Central memory CD8-positive, alpha-beta T cell (primary cell): ENCODE results near the gene EFCC1.

Experiments used
- ATAC-seq: fragments of 150-1000 bp; cut with Tn5 transposase; replicated peaks from 2 replicates; pipeline ENCODE4 v1.10.0; 2022; ENCODE audit warnings: mild to moderate bottlenecking, moderate FRiP score, moderate number of reproducible peaks; ENCODE audit not compliant: poor library complexity, severe bottlenecking; ENCODE audit errors: extremely low read depth
- DNase-seq, 2 donors: peaks; one replicate each; pipeline ENCODE4 v3.0.0; 2021; ENCODE audit warnings: low spot score in 2 of 2
- H3K27ac Mint-ChIP-seq: one replicate; pipeline ENCODE4 v1.8.0; 2022; ENCODE audit warnings: low read depth, mild to moderate bottlenecking, moderate library complexity, mixed read lengths
- H3K27me3 Mint-ChIP-seq: one replicate; pipeline ENCODE4 v1.8.0; 2022; ENCODE audit warnings: mixed read lengths
- H3K36me3 Mint-ChIP-seq: one replicate; pipeline ENCODE4 v1.8.0; 2022; ENCODE audit warnings: mild to moderate bottlenecking, moderate library complexity, mixed read lengths; ENCODE audit not compliant: insufficient read depth
- H3K4me1 Mint-ChIP-seq: one replicate; pipeline ENCODE4 v1.8.0; 2022; ENCODE audit warnings: mixed read lengths
- H3K4me3 Mint-ChIP-seq: one replicate; pipeline ENCODE4 v1.8.0; 2022; ENCODE audit warnings: mild to moderate bottlenecking, moderate library complexity, mixed read lengths
- H3K9me3 Mint-ChIP-seq: one replicate; pipeline ENCODE4 v1.8.0; 2022; ENCODE audit warnings: mixed read lengths

EFCC1 gene

GRCh38 chr3:129032716-129033115, 31.6 kb downstream of the EFCC1 start:
- ATAC-seq (no peak), DNase-seq (no peak)
- Mint-ChIP-seq H3K9me3 (no peaks in the 10 kb centered on the region), H3K36me3 (no peaks in the 10 kb centered on the region), H3K27me3 (no peaks in the 10 kb centered on the region), H3K4me1 (no peaks in the 10 kb centered on the region), H3K4me3 (no peak overlapping the region), H3K27ac (no peak overlapping the region)

DNA sequence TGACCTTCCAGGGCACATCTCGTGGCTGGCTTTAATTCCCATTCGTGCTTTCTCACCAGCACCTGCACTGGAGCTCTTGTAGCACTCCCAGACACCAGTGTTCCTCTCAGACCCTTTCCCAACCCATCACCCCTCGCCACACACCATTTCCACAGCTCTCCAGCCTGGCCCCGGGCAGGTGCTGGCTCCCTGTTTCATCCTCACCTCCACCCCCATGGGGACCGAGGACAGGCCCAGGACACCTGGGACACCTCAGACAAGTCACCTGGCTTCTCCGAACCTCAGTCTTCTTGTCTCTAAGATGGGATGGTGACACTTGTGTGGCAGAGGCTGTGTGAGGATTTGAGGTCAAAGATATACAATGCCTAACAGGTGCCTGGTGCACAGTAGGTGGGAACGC, 32.0 kb downstream of the EFCC1 start:
- H3K27ac Mint-ChIP-seq, result no peak overlapping the region
- H3K9me3 Mint-ChIP-seq, result no peaks in the 10 kb centered on the region
- H3K4me1 Mint-ChIP-seq, result no peaks in the 10 kb centered on the region
- no peak overlapping the region for H3K4me3 Mint-ChIP-seq
- no peak for DNase-seq
- ATAC-seq, result no peak
- H3K36me3 Mint-ChIP-seq, result no peaks in the 10 kb centered on the region
- no peaks in the 10 kb centered on the region for H3K27me3 Mint-ChIP-seq

DNA sequence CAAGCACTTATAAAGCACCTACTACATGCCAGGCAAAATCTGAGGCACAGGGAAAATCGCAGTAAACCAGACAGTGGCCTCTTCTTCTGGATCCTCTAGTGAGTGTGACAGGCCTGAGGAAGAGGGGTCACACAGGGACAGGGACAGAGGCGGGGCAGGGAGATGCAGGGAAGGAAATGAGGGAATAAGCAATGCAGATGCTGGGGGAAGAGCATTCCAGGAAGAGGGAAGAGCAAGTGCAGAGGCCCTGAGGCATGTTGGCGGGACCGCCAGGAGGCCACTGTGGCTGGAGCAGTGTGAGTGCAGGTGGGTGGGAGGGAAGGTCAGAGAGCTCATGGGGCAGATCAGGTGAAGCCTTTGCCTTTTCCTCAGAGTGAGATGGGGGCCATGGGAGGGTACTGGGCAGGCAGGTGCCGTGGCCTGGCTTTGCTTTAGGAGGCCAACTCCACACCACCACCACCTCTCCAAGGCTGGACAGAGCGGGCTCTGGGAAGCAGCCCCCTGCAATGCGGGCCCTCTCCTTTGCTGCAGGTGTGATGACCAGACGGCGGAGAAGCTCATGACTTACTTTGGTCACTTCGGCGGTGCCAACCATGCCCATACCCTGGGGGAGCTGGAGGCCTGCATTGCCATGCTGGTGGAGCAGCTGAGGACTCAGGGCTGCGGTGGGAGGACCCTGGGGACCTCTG, 32.7 kb downstream of the EFCC1 start:
- no peaks in the 10 kb centered on the region for H3K36me3 Mint-ChIP-seq
- H3K27ac Mint-ChIP-seq, result no peak overlapping the region
- DNase-seq, result no peak
- H3K27me3 Mint-ChIP-seq, result peaks cover under 1% of the 10 kb centered on the region
- no peak for ATAC-seq
- no peaks in the 10 kb centered on the region for H3K9me3 Mint-ChIP-seq
- no peak overlapping the region for H3K4me3 Mint-ChIP-seq
- no peaks in the 10 kb centered on the region for H3K4me1 Mint-ChIP-seq

GRCh38 chr3:129034642-129035041, 33.5 kb downstream of the EFCC1 start:
- Mint-ChIP-seq H3K9me3 (no peaks in the 10 kb centered on the region), H3K36me3 (no peaks in the 10 kb centered on the region), H3K4me1 (no peaks in the 10 kb centered on the region), H3K27me3 (peaks cover 9% of the 10 kb centered on the region), H3K27ac (no peak overlapping the region), H3K4me3 (no peak overlapping the region)
- ATAC-seq (no peak), DNase-seq (no peak)

GRCh38 chr3:129035360-129036221, 34.5 kb downstream of the EFCC1 start:
- Mint-ChIP-seq H3K9me3 (no peaks in the 10 kb centered on the region), H3K27ac (no peak overlapping the region), H3K36me3 (peaks cover 1% of the 10 kb centered on the region), H3K4me3 (no peak overlapping the region), H3K4me1 (no peaks in the 10 kb centered on the region), H3K27me3 (peaks cover 18% of the 10 kb centered on the region)
- no peak for DNase-seq
- no peak for ATAC-seq

DNA sequence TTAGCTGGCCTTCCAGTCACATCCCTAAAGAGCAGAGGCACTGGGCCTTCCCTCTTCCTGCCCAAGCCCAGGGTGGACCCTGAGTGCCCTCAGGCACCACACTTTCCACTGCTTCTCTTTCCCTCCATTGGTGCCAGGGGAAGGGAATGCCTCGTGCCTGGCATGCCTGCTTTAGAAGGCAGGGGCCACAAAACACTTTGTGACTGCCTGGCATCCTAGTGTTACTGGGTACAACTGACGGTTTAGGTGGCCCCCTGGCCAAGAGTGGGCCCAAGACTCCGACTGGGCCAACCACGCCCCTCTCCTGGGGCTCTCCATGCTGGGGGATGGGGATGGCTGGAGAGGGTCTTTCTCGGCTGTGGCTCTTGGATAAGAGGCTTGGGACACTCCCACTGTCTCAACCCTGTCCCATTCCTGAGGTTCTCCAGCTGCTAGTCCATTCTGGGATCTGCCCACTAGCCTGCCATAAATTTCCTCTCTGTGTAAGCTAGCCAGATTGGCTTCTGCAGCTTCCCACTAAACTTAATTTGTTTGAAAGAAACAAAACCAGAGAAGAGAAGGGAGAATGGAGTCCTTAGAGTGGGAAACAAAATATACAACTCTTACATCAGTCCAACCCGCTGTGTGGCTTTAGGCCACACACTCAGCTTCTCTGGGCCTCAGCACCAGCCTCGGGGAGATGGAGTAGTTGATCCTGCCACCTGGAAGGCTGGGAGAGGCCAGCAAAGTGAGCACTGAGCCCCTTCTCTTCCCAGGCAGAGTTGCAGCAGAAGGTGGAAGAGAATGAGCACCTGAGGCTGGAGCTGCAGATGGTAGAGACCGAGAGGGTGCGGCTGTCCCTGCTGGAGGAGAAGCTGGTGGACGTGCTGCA, 35.4 kb downstream of the EFCC1 start:
- Mint-ChIP-seq H3K9me3 (no peaks in the 10 kb centered on the region), H3K4me3 (no peak overlapping the region), H3K4me1 (no peaks in the 10 kb centered on the region), H3K27me3 (peaks cover 21% of the 10 kb centered on the region), H3K36me3 (peaks cover 1% of the 10 kb centered on the region), H3K27ac (no peak overlapping the region)
- no peak for DNase-seq
- ATAC-seq, result no peak

GRCh38 chr3:129037093-129037419, 36.0 kb downstream of the EFCC1 start:
- Mint-ChIP-seq H3K27ac (no peak overlapping the region), H3K4me1 (no peaks in the 10 kb centered on the region), H3K9me3 (no peaks in the 10 kb centered on the region)

DNA sequence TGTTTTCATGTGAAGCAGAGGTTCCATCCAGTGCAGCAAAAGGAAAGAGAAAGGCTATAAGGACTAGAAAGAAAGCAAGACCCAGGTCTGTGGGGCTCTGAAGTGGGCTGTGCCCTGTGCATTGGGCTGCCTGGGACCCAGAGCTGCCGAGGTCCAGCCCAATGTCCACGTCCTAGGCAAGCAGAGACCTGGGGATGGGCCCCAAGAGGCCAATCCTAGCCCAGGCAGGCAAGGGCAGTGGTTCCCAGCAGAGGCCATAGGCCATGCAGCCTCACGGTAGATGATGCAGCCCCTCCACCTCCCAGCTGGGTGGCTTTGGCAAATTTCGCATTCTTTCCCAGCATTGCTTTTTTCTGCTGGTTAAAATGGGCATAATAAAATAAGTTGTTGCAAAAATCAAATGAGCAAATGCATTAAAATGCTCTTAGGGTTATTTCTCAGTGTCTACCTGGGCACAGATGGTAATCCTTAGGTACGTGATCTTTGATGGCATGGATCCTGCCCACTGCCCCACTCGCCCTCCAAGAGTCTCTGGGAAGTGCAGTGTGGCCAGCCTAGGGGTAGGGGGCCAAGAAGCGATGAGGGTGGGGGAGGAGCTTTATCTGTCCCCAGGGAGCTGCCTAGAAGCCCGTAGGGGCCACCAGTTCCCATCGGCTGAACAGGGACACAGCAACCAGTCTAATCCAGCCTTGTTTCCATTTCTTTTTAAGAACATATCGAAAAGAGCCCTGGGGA, 37.2 kb downstream of the EFCC1 start:
- DNase-seq (no peak), ATAC-seq (no peak)
- Mint-ChIP-seq H3K9me3 (no peaks in the 10 kb centered on the region), H3K4me1 (no peaks in the 10 kb centered on the region), H3K27ac (no peak overlapping the region), H3K36me3 (peaks cover 1% of the 10 kb centered on the region), H3K27me3 (peaks cover 39% of the 10 kb centered on the region), H3K4me3 (no peak overlapping the region)

More at GRCh38 chr3:129037093-129037419, 36.0 kb downstream of the EFCC1 start:
- DNase-seq (no peak), ATAC-seq (no peak)
- peaks cover 1% of the 10 kb centered on the region for H3K36me3 Mint-ChIP-seq
- H3K27me3 Mint-ChIP-seq, result peaks cover 27% of the 10 kb centered on the region
- no peak overlapping the region for H3K4me3 Mint-ChIP-seq

GRCh38 chr3:129039271-129040038, 38.4 kb downstream of the EFCC1 start:
- ATAC-seq (no peak), DNase-seq (no peak)
- Mint-ChIP-seq H3K36me3 (peaks cover 1% of the 10 kb centered on the region), H3K27me3 (peaks cover 49% of the 10 kb centered on the region), H3K4me3 (no peak overlapping the region), H3K27ac (no peak overlapping the region), H3K4me1 (no peaks in the 10 kb centered on the region), H3K9me3 (no peaks in the 10 kb centered on the region)

GRCh38 chr3:129040039-129040336, 38.9 kb downstream of the EFCC1 start:
- DNase-seq (no peak), ATAC-seq (no peak)
- H3K9me3 Mint-ChIP-seq, result no peaks in the 10 kb centered on the region
- H3K27ac Mint-ChIP-seq, result no peak overlapping the region
- no peaks in the 10 kb centered on the region for H3K4me1 Mint-ChIP-seq
- peaks cover 49% of the 10 kb centered on the region for H3K27me3 Mint-ChIP-seq
- H3K4me3 Mint-ChIP-seq, result no peak overlapping the region
- peaks cover 1% of the 10 kb centered on the region for H3K36me3 Mint-ChIP-seq

GRCh38 chr3:129040579-129041300, 39.6 kb downstream of the EFCC1 start:
- DNase-seq (no peak), ATAC-seq (no peak)
- H3K27ac Mint-ChIP-seq, result no peak overlapping the region
- no peaks in the 10 kb centered on the region for H3K4me1 Mint-ChIP-seq
- H3K9me3 Mint-ChIP-seq, result no peaks in the 10 kb centered on the region
- peaks cover 49% of the 10 kb centered on the region for H3K27me3 Mint-ChIP-seq
- H3K36me3 Mint-ChIP-seq, result peaks cover 1% of the 10 kb centered on the region
- no peak overlapping the region for H3K4me3 Mint-ChIP-seq
